Hematopoietic multipotent progenitor cell treated with erythropoietin and hydrocortisone succinate and interleukin-3 and kit ligand, for 17 days (in vitro differentiated cells): ENCODE results near the gene TMCO4.
"Not testable (repeated sequence)": the region's sequence is repeated elsewhere in the genome, so short reads cannot be mapped to it uniquely, and the experiment has no call there.

Experiments
- DNase-seq: peaks from one replicate; pipeline ENCODE4 v3.0.0-alpha.2; 2015; ENCODE audit warnings: low spot score

TMCO4 gene

GRCh38 chr1:19656134-19656779 lies 143.5 kb downstream of the TMCO4 start:
- no peak for DNase-seq

DNA sequence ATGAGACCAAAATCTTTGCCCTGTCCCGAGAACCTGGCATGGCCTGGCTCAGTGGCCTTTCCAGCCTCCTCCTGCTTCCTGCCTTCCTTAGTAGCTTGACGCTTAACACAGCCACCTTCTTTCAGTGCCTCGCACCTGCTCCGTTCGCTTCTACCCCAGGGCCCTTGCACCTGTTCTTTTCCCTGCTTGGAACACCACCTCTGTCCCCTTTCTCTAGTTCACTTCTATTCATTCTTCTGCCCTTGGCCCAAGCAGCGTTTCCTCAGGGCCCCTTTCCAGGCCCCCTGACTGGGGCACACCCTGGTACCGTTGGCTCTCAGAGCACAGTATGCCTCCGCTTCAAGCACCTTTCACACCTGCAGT lies 144.0 kb downstream of the TMCO4 start:
- no peak for DNase-seq

GRCh38 chr1:19654886-19655717 lies 144.6 kb downstream of the TMCO4 start:
- no peak for DNase-seq

GRCh38 chr1:19654386-19654785 lies 145.3 kb downstream of the TMCO4 start:
- DNase-seq: no peak

- DNase-seq: no peak
These were observed 148.5 kb downstream of the TMCO4 start for GRCh38 chr1:19651141-19651737.

GRCh38 chr1:19650416-19651140 lies 149.1 kb downstream of the TMCO4 start:
- DNase-seq: no peak

DNA sequence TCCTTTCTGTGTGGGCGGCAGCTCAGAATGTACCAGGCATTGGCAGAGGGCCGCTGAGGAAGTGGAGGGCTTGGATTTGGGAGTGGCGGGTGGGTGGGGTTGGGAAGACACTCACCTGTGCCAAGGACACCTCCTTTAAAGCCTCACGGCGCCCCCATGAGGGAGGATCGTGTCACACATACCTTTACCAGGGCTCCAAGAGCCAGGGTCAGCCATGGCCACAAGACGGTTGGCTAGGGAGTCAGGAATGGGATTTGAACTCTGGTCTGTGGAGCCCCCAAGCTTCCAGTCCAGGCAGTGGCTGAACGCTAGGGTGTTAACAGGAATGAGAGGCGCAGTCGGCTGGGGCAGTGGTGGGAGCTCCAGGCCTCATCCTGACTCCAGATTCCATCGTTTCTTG lies 151.0 kb downstream of the TMCO4 start:
- DNase-seq: no peak

DNA sequence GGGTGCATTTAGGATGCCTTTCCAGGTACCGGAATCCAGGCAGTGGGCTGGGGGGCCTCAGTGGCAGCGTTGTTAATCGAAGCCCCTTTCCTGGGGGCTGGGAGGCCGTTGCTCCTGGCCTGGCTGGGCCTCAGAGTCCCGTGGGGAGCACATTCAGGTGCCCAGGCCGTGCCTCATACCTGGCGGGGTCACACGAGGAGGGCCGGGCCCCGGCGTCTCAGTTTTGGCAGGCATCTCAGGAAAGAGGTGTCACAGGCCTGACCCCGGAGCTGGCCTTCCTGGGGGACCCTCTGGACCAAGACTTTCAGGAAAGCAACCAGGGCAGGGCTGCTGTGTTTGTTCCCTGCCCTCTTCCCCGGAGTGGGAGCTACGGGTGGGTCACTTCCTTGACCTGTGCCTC lies 151.5 kb downstream of the TMCO4 start:
- no peak for DNase-seq

DNA sequence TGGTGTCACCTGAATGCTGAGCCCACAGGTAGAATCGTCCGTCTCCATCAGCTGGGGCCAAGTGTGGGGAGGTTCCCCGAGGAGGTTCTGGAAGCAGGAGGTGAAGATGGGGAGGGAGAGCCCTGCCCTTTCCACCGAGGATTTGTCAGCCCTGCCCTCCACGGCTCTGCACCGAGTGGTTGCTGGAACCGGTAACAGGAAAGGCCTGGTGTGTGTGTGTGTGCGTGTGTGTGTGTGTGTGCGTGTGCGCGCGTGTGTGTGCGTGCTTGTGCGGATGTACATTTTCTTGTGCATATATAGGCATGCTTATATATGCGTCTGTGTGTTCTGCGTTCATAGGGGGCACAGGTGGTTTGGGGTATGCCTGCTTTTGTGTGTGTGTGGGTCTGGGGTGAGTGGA lies 152.1 kb downstream of the TMCO4 start:
- no peak for DNase-seq

DNA sequence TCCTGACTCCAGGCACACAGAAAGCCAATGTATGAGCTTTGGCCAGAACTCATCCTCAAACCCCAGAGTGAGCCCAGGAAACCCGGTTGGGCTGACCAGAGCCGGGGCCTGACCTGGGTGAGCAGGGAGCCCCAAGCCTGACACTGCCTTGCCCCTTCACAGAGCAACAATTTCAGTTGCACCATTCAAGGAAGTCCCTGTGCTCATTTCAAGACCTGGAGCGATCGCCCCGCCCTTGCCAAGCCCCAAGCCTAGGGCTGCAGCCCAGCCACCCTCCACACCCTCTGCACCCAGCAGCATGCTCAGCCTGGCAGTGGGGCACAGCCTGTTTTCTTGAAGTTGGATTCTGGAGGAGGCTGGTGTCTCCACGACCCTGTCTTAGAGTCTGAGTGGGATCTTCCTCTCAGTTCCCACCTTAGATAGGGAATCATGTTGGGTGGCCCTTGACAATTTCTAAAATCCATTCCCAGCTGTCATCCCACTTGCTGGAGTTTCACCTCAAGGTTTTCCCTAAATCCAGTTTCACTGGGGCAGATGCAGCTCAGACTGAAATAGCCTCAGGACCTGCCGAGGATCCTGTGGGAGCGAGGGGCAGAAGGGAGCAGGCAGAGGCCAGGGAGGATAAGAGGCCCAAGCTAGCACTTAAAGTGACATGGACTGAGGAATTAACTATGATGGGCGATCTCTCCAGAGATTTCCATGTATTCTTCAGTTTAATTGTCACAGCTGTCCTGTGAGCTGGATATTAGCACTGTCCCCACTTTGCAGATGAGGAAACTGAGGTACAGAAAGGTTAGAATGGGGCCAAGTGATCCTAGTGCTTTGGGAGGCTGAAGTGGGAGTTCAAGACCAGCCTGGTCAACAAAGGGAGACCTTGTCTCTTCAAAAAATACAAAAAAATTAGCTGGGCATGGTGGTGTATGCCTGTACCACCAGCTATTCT lies 153.1 kb downstream of the TMCO4 start:
- no peak for DNase-seq

- DNase-seq: no peak
These were observed 154.1 kb downstream of the TMCO4 start for GRCh38 chr1:19645411-19646251.

DNA sequence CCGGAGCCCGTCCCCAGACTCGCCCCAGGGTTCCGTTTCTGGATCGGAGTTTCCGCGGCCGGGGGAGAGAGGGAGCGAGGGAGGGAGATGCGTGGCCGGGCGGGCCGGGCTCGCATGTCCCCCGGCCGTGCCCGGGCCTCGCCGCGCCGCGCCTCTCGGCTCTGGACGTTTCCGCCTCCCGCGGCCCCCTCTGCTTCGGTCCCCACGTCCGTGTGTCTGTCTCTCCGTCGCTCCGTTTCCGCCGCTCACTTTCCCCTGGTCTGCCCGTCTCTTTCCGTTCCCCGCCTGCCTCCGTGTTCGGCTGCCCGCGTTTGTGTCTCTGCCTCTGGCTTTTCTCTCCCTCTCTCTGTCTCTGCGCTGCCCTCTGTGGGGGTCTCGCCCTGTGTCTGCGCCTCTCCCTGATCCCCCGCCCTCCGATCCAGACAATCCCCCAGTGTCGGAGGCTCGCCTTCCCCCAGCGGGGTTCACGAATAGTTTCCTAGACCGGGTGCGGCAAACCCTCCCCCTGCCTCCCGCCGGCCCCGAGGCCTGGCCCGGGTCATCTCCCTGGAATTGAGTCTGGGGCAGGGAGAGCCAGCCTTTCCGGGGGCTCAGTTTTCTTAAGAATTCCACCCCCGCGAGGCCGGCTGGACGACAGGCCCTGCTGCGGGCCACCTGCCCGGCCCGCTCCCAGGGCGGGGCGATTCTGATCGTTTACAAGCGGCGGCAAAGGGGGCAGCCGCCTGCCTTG lies 154.9 kb downstream of the TMCO4 start:
- no peak for DNase-seq

- no peak for DNase-seq
These were observed 155.4 kb downstream of the TMCO4 start for GRCh38 chr1:19644395-19644680.

- no peak for DNase-seq
These were observed 155.9 kb downstream of the TMCO4 start, which contains the start of gene NBL1 for GRCh38 chr1:19643602-19644394. Gene NBL1, plus strand, starts transcription at chr1:19644311. Its CDS starts 10,720 bp downstream, at chr1:19655031.

DNA sequence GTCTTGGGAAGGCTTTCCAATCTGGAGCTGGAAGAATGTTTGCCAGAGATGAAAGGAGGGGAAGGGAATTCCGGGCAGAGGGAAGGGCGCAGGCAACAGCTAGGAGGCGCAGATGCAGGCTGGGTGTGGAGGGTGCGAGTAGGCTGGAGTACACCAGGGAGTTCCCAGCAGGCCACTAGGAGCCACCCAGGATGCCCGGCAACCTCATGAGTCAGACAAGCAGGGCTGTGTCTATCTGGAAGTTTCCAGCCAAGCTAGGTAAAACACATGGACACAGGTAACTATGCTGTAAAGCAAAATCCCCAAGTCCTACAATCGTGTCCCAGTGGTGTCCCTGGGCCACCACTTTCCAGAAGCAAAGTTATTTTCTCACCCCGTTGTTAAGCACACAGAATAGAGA lies 156.6 kb downstream of the TMCO4 start:
- DNase-seq: no peak

GRCh38 chr1:19640363-19641316 lies 159.1 kb downstream of the TMCO4 start:
- DNase-seq: no peak

GRCh38 chr1:19639999-19640362 lies 159.7 kb downstream of the TMCO4 start:
- no peak for DNase-seq

GRCh38 chr1:19639228-19639627 lies 160.5 kb downstream of the TMCO4 start:
- DNase-seq: not testable (repeated sequence)
